Activated CD8-positive, alpha-beta memory T cell treated with anti-CD3 and anti-CD28 coated beads for 36 hours (primary cell): Measurements from ENCODE around the gene CLTCL1. TPM values are rescaled to one million over a fixed set of nuclear protein-coding genes. Genes with fewer than 3 reads are reported as not detected.

Experiments used
- CTCF ChIA-PET: fragments of 350-600 bp; sonication (Branson Sonifier 250); formaldehyde crosslinking; loops from one replicate; lab custom pipeline; 2021; ENCODE audit warnings: antibody characterized with exemption; lab: Charles Lee
- POLR2A ChIA-PET: fragments of 350-600 bp; sonication (Branson Sonifier 250); formaldehyde crosslinking; loops from one replicate; lab custom pipeline; 2021; ENCODE audit warnings: antibody characterized with exemption; lab: Charles Lee
- total RNA-seq, 2 experiments: library from RNA; stranded (reverse); gene quantifications; one replicate each; pipeline ENCODE4 v1.2.3, GENCODE V29; 2021

The CLTCL1 gene
- total RNA-seq, 2 experiments from 2014 or later: 0.42 to 0.61 TPM

DNA sequence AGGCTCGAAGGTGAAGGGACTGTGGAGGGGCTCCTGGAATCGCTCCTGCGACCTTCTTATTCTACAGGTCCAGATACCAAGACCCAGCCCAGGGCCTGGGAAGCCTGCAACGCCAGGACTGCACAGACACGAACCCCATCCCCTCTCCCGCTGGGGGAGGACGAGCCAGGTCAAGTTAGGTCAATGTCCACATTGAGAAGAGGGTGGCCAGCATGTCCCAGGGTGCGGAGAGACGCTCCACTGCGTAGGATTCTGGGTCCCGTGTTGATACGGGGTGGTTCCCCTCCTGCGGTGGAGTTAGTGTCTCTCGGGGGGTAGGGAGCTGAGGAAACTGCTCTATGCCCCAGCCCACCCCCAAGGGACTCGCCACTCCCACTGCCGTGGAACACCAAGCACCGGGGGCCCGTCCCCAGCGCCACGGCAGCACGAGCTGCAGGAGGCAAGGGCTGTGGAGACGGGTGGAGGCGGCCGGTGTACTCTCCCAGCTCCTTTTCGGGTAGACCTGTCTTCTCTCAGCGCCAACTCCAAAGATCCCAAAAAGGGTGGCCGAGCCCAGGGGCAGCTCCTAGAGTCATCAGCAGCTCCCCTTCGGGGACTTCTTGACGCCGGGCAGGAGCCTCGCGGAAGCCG is 143.0 kb downstream of the CLTCL1 start:
- POLR2A ChIA-PET: no interaction called here
- CTCF ChIA-PET: interaction anchor here (0.8 kb wide), 1 partner anchor 10 kb away, joined by 3 read pairs; no protein-coding TSS in a partner anchor

DNA sequence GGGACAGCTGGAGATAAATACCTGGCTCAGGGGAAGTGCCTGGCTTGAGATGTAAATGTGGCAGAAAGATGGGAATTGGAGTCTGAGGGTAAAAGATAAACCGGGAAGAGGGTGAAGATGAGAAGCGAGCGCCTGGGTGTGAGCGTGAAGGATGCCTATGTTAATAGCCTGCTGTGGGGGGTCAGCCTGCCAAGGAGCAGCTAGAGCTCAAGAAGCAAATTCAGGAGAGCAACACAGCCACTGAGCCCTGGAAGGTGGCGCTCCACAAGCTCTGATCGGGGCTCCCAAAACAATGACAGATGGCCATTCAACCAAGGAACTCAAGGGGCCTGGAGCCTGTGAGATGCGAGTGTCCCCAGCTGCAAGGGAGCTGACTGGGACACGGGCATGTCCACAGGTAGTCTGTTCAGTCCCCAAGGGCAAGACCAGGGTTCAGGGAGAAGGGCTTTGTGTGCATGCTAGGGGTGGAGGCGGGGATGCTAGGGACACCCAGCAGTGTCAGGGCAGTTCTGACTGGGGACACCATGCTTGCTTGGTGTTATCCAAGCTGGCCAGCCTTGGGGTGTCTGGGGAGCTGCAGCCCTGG is 144.2 kb downstream of the CLTCL1 start:
- ChIA-PET POLR2A (no interaction called here), CTCF (interaction anchor here (0.8 kb wide), 1 partner anchor 11 kb away, joined by 3 read pairs; no protein-coding TSS in a partner anchor)

DNA sequence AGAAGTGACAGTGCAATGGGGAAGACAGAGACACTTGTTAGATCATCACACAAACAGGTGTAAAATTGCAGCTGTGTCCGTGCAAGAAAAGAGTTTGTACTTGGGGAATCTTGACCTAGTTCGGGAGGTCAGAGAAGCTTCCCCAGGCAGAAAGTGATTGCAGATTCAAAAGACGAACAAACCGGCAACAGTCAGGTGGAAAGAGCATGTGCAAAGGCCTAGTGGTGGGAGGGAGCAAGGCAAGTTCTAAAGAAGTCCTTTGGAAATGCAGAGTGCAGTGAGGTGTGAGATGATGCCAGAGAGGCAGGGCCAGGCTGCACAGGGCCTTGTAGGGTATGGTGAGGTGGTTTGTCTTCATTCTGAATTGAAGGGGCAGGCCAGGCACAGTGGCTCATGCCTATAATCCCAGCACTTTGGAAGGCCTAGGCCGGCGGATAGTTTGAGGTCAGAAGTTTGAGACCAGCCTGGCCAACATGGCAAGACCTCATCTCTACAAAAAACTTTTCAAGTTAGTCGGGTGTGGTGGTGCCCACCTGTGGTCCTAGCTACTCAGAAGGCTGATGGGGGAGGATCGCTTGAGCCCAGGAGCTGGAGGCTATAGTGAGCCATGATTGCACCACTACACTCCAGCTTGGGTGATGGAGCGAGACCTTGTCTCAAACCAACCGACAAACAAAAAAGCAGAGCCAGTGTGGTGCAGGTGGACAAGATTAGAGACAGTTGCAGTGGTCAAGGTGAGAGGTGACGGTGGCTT is 145.1 kb downstream of the CLTCL1 start:
- CTCF ChIA-PET: interaction anchor here (2.0 kb wide), 1 partner anchor 10 kb away, joined by 4 read pairs; no protein-coding TSS in a partner anchor
- POLR2A ChIA-PET: no interaction called here

DNA sequence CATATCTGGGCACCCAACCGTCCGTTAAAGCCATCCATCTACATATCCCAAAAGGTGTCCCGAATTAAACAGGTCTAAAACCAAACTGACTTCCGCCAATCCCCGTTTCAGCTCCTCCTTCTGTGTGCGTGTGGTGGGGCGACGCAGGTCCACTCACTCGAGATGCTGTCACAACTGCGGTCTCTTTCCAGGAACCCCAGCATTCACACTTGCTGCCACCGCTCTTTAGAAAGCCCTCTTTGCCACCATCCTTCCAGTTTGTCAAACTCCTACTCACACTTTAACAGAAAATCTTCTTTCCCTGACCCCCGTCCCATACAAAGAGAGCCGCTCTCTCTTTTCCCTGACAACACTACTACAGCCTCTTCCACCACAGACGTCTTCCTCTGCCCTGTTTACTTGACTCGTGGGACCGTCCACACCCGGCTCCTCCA is 147.5 kb downstream of the CLTCL1 start:
- POLR2A ChIA-PET: interaction anchor here (0.6 to 1.1 kb wide), 10 partner anchors 10 to 336 kb away, joined by 3 to 11 read pairs (median 3); partner anchors contain the start of genes CDC45, DGCR2 and HIRA
- CTCF ChIA-PET: interaction anchor here (0.8 to 1.9 kb wide), 8 partner anchors 11 to 486 kb away, joined by 3 to 10 read pairs (median 4); partner anchors contain the start of gene SLC25A1

DNA sequence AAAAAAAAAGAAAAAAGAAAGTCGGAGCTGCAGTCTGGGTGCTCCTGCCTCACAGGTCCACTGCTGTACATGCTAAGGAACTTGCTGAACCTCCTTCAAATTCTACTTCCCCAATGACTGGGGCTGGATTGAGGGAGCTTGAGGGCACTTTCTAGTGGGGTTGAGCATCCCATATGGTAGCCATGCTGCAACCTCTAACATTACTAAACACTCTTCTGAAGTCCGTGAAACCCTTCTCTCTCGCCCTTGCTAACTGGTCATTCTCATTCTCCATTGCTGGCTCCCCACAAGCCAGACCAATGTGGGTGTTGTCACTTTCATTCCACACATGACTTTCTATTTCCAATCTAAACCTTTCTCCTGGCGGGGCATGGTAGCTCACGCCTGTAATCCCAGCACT is 148.3 kb downstream of the CLTCL1 start:
- POLR2A ChIA-PET: interaction anchor here (0.6 to 1.1 kb wide), 7 partner anchors 11 to 337 kb away, joined by 3 to 11 read pairs (median 3); partner anchors contain the start of genes CDC45 and DGCR2
- CTCF ChIA-PET: interaction anchor here (0.6 to 1.5 kb wide), 2 partner anchors 9 to 487 kb away, joined by 4 to 5 read pairs; no protein-coding TSS in a partner anchor

DNA sequence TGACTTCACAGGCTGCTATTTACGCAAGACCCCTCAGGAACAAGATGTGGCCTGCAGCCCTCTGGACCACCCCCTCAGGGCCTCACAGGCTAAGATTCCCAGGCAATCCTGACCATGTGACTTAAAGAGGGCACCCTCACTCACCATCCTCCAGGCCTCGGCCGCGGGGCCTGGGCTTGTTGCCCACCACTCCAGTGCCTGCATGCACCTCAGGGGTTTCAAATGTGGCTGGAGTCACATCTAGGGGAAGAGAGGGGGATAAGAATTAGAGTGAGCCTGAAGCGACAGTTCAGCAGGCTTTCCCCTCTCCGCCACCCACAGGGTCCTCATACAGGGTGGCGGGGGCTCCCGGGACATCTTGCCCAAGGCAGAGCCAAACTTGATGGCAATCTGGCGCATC is 149.1 kb downstream of the CLTCL1 start:
- CTCF ChIA-PET: interaction anchor here (1.5 kb wide), 1 partner anchor 487 kb away, joined by 4 read pairs; no protein-coding TSS in a partner anchor
- POLR2A ChIA-PET: no interaction called here

DNA sequence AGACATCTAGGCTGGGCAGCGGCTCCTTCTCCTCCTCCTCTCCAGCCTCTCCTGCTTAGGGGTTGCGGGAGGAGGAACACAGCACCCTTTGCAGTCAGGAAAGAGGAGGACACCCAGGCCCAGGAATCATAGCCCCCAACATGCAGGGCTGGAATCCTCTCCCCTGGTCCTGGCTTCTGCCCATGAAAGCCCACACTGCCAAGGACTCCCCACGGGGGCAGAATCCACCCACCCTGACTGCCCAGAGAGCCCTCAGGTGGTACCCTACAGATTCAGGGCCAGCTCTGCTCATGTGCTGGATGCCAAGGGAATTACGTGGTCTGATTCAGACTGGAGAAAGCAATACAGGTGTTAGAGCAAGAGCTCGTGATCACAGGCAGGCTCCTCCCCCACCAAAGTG is 151.5 kb downstream of the CLTCL1 start:
- POLR2A ChIA-PET: no interaction called here
- CTCF ChIA-PET: no interaction called here

DNA sequence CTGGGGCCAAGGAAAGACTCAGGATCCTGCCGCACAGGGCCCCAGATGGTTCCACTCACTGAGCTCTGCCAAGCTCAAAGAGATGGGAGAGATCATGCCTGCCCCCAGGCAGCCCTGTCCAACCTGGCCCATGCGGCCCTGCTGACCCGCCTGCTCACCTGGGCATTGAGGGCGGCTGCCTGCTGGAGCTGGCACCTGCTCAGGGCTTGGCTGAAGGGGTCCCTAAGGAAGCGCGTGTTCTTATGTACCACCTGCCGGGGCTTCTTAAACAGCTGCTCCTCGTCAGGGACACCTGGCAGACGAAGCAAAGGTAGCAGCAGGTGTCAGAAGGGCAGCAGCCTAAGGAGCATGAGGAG is 152.5 kb downstream of the CLTCL1 start:
- CTCF ChIA-PET: interaction anchor here (0.5 kb wide), 1 partner anchor 156 kb away, joined by 3 read pairs; no protein-coding TSS in a partner anchor

DNA sequence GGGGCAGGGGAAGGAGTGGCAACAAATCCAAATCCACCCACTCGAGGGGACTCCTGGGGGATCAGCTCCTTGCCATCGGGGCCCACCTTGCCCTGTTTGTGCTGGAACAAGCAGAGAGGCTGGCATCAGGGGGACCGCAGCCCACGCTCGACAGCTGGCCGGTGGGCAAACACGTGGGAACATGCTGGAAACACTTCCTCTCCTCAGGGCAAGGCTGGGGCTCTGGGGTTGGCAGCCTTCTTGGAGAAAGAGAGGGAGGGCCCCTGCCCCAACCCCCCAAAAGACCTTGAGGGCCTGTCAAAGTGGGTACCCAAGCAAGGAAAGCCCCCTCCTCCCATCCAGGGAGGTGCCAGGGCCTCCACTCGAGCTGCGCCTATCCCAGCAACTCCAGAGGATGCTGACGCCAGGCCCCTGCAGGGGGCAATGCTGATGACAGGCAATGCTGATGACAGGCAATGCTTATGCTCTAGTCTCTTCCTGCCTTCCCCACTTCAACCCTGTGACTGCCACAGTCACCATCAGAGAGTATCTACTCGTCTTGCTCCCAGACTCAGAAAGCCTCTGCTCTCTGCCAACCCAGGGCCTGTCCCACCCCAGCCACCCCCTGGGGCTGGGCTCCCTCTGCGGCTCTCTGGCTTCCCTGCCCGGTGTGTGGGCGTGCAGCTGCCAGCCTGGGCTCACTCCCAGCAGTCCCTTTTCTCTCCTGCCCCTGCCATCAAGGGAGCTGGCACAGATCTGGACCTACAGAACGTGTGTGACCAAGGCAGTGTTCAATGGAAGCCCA is 153.1 kb downstream of the CLTCL1 start:
- ChIA-PET CTCF (interaction anchor here (0.5 kb wide), 1 partner anchor 156 kb away, joined by 3 read pairs; no protein-coding TSS in a partner anchor), POLR2A (no interaction called here)

More for the DNA sequence above, 152.5 kb downstream of the CLTCL1 start:
- POLR2A ChIA-PET: no interaction called here

DNA sequence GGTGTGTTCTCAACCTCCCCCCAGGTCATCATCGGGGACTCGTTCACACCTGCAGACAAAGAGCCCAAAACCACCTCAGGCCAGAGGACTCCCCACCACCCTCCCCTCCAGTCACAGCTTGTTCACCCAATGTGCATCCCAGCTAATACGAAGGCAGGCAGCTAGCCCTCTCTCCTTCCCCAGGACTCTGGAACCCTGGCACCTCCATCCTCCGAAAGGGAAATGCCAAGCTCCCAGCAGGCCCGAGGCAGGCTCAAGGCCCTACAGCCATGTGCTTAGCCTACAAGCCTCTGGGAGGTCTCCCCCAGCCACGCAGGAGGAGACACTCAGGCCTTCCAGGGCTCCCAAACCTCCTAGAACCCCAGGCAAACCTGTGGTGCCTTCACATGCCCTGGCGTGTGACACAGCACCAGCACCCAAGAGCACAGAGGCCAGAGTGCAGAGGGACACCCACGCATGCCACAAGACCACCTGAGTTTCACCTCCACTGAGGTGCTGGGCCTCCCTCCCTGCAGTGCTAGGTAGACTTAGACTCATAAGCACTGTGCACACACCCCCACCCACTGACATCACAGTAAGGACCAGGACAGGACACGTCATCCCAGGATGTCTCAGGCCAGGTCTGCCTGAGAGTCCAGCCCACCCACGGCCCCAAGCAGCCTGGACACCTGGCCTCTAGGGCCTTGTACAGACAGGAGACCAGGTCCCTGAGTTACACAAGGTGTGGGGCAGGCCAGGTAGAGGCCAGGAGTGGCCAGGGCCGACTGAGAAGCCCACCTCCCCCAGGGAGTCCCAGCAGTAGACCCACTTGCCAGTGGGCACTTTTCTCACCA is 153.9 kb downstream of the CLTCL1 start:
- CTCF ChIA-PET: no interaction called here
- POLR2A ChIA-PET: no interaction called here

DNA sequence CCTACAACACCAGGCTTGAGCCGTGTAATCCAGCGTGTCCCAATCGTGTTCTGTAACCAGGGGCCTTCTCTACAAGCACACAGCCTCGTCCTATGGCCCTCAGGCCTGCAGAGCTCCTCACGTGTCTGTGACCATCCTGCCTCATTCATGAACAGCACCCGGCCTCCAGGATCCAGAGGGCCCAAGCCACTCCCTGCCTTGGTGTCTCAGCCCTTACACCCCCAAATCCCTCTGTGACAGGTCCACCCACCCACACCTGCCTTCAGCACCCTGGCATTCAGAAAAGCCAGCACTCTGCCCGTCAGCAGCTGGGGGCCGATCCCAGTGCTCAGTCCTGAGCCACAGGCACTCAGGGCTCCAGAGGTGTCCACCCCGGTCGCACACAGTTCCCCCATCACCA is 154.6 kb downstream of the CLTCL1 start:
- ChIA-PET POLR2A (no interaction called here), CTCF (no interaction called here)

DNA sequence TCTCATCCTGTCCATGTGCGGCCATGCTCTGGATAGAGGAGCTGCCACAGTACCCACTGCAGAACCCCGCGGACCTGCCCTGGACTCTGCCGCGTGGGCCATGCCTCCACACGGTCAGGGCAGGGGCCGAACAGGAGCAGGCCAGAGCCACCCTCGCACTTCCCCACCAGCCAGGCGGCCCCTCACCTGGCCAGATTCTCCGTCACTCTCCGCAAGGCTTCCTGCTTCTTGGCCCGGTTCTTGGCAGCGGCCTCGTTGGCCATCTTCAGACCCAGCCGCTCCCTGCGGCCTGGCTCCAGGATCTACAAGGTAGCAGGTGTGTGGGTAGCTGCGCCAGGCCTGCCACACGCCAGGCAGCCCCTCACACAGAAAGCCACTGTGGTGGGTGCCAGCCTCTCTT is 156.6 kb downstream of the CLTCL1 start:
- POLR2A ChIA-PET: no interaction called here
- CTCF ChIA-PET: no interaction called here

DNA sequence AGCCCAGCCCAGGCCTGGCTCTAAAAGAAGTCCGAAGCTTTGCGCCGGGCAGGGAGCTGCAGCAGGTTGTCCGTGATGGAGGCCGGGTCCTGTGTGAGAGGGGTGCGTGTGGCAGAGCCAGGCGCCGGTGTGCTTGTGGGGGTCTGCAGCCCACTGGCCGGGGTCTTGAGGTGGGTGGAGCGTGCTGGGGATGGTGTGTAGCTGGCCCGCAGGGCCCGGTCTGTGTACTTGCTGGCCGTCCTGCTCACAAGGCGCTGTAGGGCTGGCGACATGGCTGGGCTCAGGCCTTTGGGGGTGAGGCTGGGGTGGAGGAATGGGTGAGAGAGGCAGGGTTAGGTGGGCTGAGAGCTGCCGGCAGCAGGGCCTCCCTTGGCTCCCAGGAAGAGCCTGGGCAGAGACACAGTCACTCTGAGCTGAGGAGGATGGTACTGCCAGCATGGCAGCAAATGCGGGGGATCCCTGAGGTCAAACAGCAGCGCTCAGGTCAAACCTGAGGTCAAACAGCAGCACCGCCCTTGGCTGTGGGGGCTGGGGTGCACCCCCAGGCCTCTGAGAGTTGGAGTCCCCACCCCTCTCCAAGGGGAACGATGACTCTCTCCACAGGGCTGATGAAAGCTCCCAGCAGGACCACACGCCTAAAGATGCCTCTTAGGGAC is 157.2 kb downstream of the CLTCL1 start:
- POLR2A ChIA-PET: no interaction called here
- CTCF ChIA-PET: no interaction called here

DNA sequence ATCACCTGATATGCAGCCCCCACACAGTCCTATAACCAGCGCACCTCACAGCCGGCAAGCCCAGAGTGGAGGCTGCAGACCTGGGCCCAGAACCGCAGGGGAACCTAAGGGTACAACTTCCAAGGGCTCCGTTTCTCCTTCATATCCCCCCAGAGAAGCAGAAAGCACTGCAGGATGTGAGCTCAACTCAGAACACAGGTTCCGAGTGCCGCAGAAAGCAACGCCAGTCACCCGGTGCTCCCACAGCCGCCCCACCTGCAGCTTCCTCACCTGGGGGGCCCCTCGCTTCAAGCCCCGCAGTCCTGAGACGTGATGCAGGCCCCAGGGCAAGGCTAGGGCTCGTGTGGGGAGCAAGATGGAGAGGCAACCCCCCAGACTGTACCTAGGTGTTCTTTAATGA is 158.0 kb downstream of the CLTCL1 start:
- ChIA-PET POLR2A (no interaction called here), CTCF (interaction anchor here (1.2 kb wide), 1 partner anchor 11 kb away, joined by 7 read pairs; the partner anchor contains the start of gene ESS2)

DNA sequence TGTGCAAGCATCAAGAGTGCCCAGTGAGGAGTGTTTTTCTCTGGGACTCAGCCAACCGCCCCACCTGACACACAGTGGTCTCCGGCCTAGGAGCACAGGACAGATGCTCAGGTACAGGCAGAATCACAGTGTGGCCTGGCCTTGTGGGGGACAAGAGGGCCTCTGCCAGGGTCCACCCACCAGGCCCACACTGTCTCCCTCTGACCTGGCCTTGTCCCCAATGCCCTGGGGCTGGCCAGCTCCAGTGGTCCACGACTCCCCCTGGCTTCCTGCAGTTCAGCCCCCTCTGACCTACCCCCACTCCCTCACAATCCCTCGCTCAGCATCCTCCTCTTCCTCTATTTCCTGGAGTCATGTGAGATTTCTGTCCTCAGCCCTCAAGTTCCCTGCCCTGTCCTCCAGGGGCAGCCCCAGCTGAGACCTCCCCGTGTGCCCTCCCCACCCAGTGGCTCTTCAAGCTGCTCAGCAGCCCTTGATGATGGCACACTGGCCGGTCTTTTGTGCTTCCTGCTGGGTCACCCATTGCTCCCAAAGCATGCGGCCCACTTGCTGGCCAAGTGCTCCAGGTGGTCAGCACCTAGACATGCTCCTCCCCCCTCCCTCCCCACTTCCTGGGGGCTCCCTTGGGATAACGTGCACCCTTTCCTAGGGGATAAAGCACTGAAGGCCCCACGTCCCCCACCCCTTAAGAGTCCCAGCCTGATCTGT is 158.7 kb downstream of the CLTCL1 start:
- CTCF ChIA-PET: interaction anchor here (1.2 kb wide), 1 partner anchor 12 kb away, joined by 7 read pairs; the partner anchor contains the start of gene ESS2

DNA sequence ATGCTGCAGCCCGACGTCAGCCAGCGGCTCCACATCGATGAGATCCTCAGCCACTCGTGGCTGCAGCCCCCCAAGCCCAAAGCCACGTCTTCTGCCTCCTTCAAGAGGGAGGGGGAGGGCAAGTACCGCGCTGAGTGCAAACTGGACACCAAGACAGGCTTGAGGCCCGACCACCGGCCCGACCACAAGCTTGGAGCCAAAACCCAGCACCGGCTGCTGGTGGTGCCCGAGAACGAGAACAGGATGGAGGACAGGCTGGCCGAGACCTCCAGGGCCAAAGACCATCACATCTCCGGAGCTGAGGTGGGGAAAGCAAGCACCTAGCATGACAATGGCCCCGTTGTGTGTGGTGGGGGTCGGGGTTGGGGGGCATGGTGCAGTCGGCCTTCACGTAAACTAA is 159.4 kb downstream of the CLTCL1 start:
- POLR2A ChIA-PET: no interaction called here
- CTCF ChIA-PET: no interaction called here

More for the DNA sequence above, 158.7 kb downstream of the CLTCL1 start:
- POLR2A ChIA-PET: no interaction called here

DNA sequence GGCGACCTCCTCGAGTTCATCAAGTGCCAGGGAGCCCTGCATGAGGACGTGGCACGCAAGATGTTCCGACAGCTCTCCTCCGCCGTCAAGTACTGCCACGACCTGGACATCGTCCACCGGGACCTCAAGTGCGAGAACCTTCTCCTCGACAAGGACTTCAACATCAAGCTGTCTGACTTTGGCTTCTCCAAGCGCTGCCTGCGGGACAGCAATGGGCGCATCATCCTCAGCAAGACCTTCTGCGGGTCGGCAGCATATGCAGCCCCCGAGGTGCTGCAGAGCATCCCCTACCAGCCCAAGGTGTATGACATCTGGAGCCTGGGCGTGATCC is 159.9 kb downstream of the CLTCL1 start:
- CTCF ChIA-PET: no interaction called here

More for the DNA sequence above, 159.9 kb downstream of the CLTCL1 start:
- POLR2A ChIA-PET: no interaction called here
